Nephron progenitor cell (in vitro differentiated cells): ENCODE results near the gene IDS.

Source experiments
- DNase-seq: peaks from one replicate; pipeline ENCODE4 v3.0.0; 2021
- H3K27ac Mint-ChIP-seq: 2 replicates; pipeline ENCODE4 v1.8.0; 2021; ENCODE audit warnings: mild to moderate bottlenecking, moderate library complexity, mixed read lengths
- H3K27me3 Mint-ChIP-seq: 2 replicates; pipeline ENCODE4 v1.8.0; 2021; ENCODE audit warnings: mild to moderate bottlenecking, low read depth, mixed read lengths; ENCODE audit not compliant: poor library complexity
- H3K36me3 Mint-ChIP-seq: 2 replicates; pipeline ENCODE4 v1.8.0; 2021; ENCODE audit warnings: low read depth, mixed read lengths
- H3K4me1 Mint-ChIP-seq: 2 replicates; pipeline ENCODE4 v1.8.0; 2021; ENCODE audit warnings: mixed read lengths
- H3K4me3 Mint-ChIP-seq: 2 replicates; pipeline ENCODE4 v1.8.0; 2021; ENCODE audit warnings: mild to moderate bottlenecking, moderate library complexity, mixed read lengths
- H3K9me3 Mint-ChIP-seq: 2 replicates; pipeline ENCODE4 v1.8.0; 2021; ENCODE audit warnings: mild to moderate bottlenecking, moderate library complexity, mixed read lengths
- CTCF ChIP-seq: fragments of 200-600 bp; sonication (generic); IDR thresholded peaks from 2 replicates; pipeline ENCODE4 v1.5.0; 2021; ENCODE audit warnings: antibody characterized with exemption

IDS gene

GRCh38 chrX:149497054-149497453, 8.1 kb downstream of the IDS start:
- TF ChIP-seq CTCF = no peak
- Mint-ChIP-seq H3K4me1 (no peaks in the 10 kb centered on the region), H3K36me3 (peaks cover 38% of the 10 kb centered on the region), H3K27me3 (peaks cover 3% of the 10 kb centered on the region), H3K27ac (no peak overlapping the region), H3K4me3 (no peak overlapping the region), H3K9me3 (peaks cover 20% of the 10 kb centered on the region)
- no peak for DNase-seq

GRCh38 chrX:149495573-149496071, 9.5 kb downstream of the IDS start:
- peaks cover 26% of the 10 kb centered on the region for H3K9me3 Mint-ChIP-seq
- H3K36me3 Mint-ChIP-seq = peaks cover 38% of the 10 kb centered on the region
- no peak overlapping the region for H3K4me3 Mint-ChIP-seq
- DNase-seq = no peak
- peaks cover 3% of the 10 kb centered on the region for H3K27me3 Mint-ChIP-seq
- no peak for TF ChIP-seq CTCF
- H3K27ac Mint-ChIP-seq = no peak overlapping the region
- no peaks in the 10 kb centered on the region for H3K4me1 Mint-ChIP-seq

GRCh38 chrX:149494844-149495565, 10.1 kb downstream of the IDS start:
- no peak for DNase-seq
- Mint-ChIP-seq H3K4me3 (no peak overlapping the region), H3K36me3 (peaks cover 37% of the 10 kb centered on the region), H3K9me3 (peaks cover 27% of the 10 kb centered on the region), H3K4me1 (no peaks in the 10 kb centered on the region), H3K27ac (no peak overlapping the region), H3K27me3 (peaks cover 3% of the 10 kb centered on the region)
- no peak for TF ChIP-seq CTCF

GRCh38 chrX:149493567-149494562, 11.2 kb downstream of the IDS start:
- no peaks in the 10 kb centered on the region for H3K4me1 Mint-ChIP-seq
- peaks cover 3% of the 10 kb centered on the region for H3K27me3 Mint-ChIP-seq
- peaks cover 40% of the 10 kb centered on the region for H3K36me3 Mint-ChIP-seq
- H3K9me3 Mint-ChIP-seq = peaks cover 28% of the 10 kb centered on the region
- no peak for TF ChIP-seq CTCF
- no peak overlapping the region for H3K4me3 Mint-ChIP-seq
- no peak for DNase-seq
- no peak overlapping the region for H3K27ac Mint-ChIP-seq

- Mint-ChIP-seq H3K36me3 (peaks cover 31% of the 10 kb centered on the region), H3K9me3 (peaks cover 26% of the 10 kb centered on the region), H3K4me1 (no peaks in the 10 kb centered on the region), H3K27ac (no peak overlapping the region), H3K4me3 (no peak overlapping the region), H3K27me3 (no peaks in the 10 kb centered on the region)
- DNase-seq = no peak
- no peak for TF ChIP-seq CTCF
These were observed 13.3 kb downstream of the IDS start for GRCh38 chrX:149491812-149492211.
